OCI-LY1 (cell line): ENCODE results near the gene DTHD1.

Experiments used
- CTCF ChIP-seq: fragments of 200-600 bp; sonication (generic), shearing (Covaris generic); IDR thresholded peaks from 2 replicates; pipeline ENCODE4 v1.5.1; 2017; ENCODE audit warnings: mild to moderate bottlenecking, antibody characterized with exemption, low read length, moderate library complexity, mixed read lengths
- EZH2 ChIP-seq: fragments of 200-600 bp; sonication (generic), shearing (Covaris generic); IDR thresholded peaks from 2 replicates; pipeline ENCODE4 v1.8.0; 2017; ENCODE audit warnings: borderline replicate concordance, mixed run types, mild to moderate bottlenecking, antibody characterized with exemption, low read length, moderate library complexity, mixed read lengths

GRCh38 chr4:36288731-36289426 lies 7.5 kb downstream of the DTHD1 start:
- TF ChIP-seq CTCF (no peak), EZH2 (no peak)
